Adrenal gland (tissue), 12 donors: ENCODE results near the gene MRGPRF. TPM values are rescaled to one million over a fixed set of nuclear protein-coding genes. Genes with fewer than 3 reads are reported as not detected.

Source experiments
- DNase-seq, 7 donors: peaks; one replicate each; pipeline ENCODE4 v3.0.0-alpha.2; 2019 to 2020
- H3K27ac ChIP-seq, 5 donors: fragments of 200-600 bp; sonication (generic) in 4 of 5; 1 replicate in 3 of 5; 2 replicates in 2 of 5; pipeline versions ENCODE4 v1.5.1 to v1.8.0; 2016 to 2020; ENCODE audit warnings: mild to moderate bottlenecking in 1 of 5
- H3K27me3 ChIP-seq: fragments of 200-600 bp; 2 replicates; pipeline ENCODE4 v1.8.0; 2021
- H3K36me3 ChIP-seq, 2 donors: fragments of 200-600 bp; replicated peaks in 1 of 2; 1 replicate in 1 of 2; 2 replicates in 1 of 2; pipeline versions ENCODE4 v1.5.1 to v1.8.0; 2018 to 2022
- H3K4me1 ChIP-seq, 2 donors: fragments of 200-600 bp; replicated peaks in 1 of 2; 1 replicate in 1 of 2; 2 replicates in 1 of 2; pipeline versions ENCODE4 v1.5.1 to v1.8.0; 2018 to 2021
- H3K4me3 ChIP-seq, 4 donors: fragments of 200-600 bp; sonication (generic) in 3 of 4; one replicate each; pipeline ENCODE4 v1.5.1; 2016 to 2018
- H3K9me3 ChIP-seq, 3 donors: fragments of 200-600 bp; sonication (generic) in 1 of 3; replicated peaks in 1 of 3; 1 replicate in 2 of 3; 2 replicates in 1 of 3; pipeline versions ENCODE4 v1.5.1 to v1.8.0; 2016 to 2021
- POLR2A ChIP-seq, 2 donors: fragments of 450-650 bp; IDR thresholded peaks; one replicate each; pipeline ENCODE4 v1.6.1; 2017; ENCODE audit warnings: antibody characterized with exemption in 2 of 2, mild to moderate bottlenecking in 2 of 2, moderate library complexity in 1 of 2
- WGBS, 4 donors: extraction: QIAGEN DNeasy Blood & Tissue Kit in 2 of 4; methylation state at CpG; one replicate each; pipeline versions ENCODE4 v1.1.5 to v1.1.7; 2013 to 2017; 5-methylcytosine and 5-hydroxymethylcytosine counted together
- intact Hi-C, 2 donors: fragments of 100-400 bp; cut with DNase I; formaldehyde crosslinking; loops; one replicate each; pipeline versions ENCODE4 v1.14.1 to v1.15.0; 2022 to 2023
- polyA plus RNA-seq, 3 donors: library from polyadenylated mRNA; stranded (reverse); fragments of 200-250 nt in 2 of 3; fragments of 350-450 nt in 1 of 3; fragmentation: Illumina TruSeq in 1 of 3; extraction: RNeasy Lipid Tissue Mini Kit (QIAGEN cat#74804) in 1 of 3; gene quantifications; one replicate each; pipeline ENCODE4 v1.2.3, GENCODE V29; 2013 to 2014
- total RNA-seq, 9 donors: library from RNA; depleted of rRNA in 4 of 9; stranded (reverse); fragments of >200 nt in 4 of 9; fragments of 120-200 nt in 1 of 9; fragmentation: NEBNext Ultra II Directional in 1 of 9; extraction: Animal tissue kit (Norgen Biotek cat#: 25700) in 1 of 9; gene quantifications; one replicate each; pipeline versions ENCODE4 v1.1.0 to v1.2.4, GENCODE V29; 2013 to 2023
- TF ChIP-seq, protein P1 (sequence below), 6 experiments: fragments of 450-650 bp in 4 of 6; fragments of 200-600 bp in 2 of 6; sonication (generic) in 1 of 6; IDR thresholded peaks; 1 replicate in 5 of 6; 2 replicates in 1 of 6; pipeline versions ENCODE4 v1.5.1 to v1.8.0; 2016 to 2021; ENCODE audit warnings: antibody characterized with exemption in 6 of 6, mild to moderate bottlenecking in 2 of 6, moderate library complexity in 1 of 6
- donor health status: healthy with polysubstance abuse.
- donor health status: Bipolar disorder and iron deficiency.
- donor health status: DM: yes; HTN: yes; CAD: no.
- donor health status: DM: no; HTN: no; CAD: no.
- donor health status: DM: no; HTN: no; CAD: no.
- donor health status: DM: yes; HTN: yes; CAD: no.

Gene MRGPRF
- total and polyA plus RNA-seq, 12 donors = 0.33 to 14.6 (median 4.3) TPM

DNA sequence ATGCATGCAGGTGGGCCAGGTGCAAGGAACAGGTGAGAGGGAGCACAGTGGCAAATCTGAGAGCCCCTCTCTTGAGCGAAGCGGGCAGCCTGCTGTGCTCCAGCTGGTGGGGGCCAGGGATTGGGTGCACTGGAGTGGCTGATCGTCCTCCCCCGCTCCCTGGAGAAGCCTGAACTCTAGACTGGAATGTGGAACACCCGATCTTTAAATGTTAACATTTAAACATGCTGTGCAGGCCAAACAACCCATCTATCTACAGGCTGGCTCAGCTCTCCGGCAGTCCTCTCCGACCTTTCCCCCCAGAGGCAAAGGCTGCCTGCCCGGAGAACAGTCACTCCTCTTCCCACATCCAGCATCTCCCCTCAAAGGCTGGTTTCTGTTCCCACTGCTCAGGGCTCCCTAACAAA is 5.1 kb downstream of the MRGPRF start:
- peaks cover 0 to 4% of the 10 kb centered on the region in 2 donors for H3K36me3 ChIP-seq
- DNase-seq = no peak
- intact Hi-C loops = no loop called here

DNA sequence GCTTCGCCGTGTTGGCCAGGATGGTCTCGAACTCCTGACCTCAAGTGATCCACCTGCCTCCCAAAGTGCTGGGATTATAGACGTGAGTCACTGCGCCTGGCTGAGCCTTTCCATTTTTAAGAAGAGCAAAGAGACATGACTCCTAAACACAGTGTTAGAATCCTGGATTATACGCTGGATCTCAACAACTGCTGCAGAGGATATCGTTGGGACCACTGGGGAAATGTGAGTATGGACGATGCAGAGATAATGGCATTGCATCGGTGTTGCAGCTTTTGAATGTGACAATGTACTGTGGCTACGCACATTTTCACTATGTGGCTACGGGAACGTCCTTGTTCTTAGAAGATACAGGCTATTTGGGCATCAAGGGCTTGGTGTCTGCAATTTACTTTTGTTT is 6.2 kb downstream of the MRGPRF start:
- no peaks in the 10 kb centered on the region for H3K4me1 ChIP-seq
- H3K27ac ChIP-seq = peak overlapping the region in 1 of 5 donors; percentile 89

More for the DNA sequence above, 5.1 kb downstream of the MRGPRF start:
- peak overlapping the region in 2 of 5 donors; percentile 45 to 89 for H3K27ac ChIP-seq
- H3K4me1 ChIP-seq = no peaks in the 10 kb centered on the region
- H3K4me3 ChIP-seq = no peak overlapping the region
- peaks cover 16% of the 10 kb centered on the region for H3K27me3 ChIP-seq
- TF ChIP-seq, protein P1, sequence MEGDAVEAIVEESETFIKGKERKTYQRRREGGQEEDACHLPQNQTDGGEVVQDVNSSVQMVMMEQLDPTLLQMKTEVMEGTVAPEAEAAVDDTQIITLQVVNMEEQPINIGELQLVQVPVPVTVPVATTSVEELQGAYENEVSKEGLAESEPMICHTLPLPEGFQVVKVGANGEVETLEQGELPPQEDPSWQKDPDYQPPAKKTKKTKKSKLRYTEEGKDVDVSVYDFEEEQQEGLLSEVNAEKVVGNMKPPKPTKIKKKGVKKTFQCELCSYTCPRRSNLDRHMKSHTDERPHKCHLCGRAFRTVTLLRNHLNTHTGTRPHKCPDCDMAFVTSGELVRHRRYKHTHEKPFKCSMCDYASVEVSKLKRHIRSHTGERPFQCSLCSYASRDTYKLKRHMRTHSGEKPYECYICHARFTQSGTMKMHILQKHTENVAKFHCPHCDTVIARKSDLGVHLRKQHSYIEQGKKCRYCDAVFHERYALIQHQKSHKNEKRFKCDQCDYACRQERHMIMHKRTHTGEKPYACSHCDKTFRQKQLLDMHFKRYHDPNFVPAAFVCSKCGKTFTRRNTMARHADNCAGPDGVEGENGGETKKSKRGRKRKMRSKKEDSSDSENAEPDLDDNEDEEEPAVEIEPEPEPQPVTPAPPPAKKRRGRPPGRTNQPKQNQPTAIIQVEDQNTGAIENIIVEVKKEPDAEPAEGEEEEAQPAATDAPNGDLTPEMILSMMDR (IDR thresholded peaks at IDR 0.05) = no peak
- TF ChIP-seq POLR2A (IDR thresholded peaks at IDR 0.05) = no peak
- no peaks in the 10 kb centered on the region for H3K9me3 ChIP-seq
- 63 to 75% (median 71%) methylated on average over 7 to 8 of the region's 8 CpGs for WGBS, 4 donors

DNA sequence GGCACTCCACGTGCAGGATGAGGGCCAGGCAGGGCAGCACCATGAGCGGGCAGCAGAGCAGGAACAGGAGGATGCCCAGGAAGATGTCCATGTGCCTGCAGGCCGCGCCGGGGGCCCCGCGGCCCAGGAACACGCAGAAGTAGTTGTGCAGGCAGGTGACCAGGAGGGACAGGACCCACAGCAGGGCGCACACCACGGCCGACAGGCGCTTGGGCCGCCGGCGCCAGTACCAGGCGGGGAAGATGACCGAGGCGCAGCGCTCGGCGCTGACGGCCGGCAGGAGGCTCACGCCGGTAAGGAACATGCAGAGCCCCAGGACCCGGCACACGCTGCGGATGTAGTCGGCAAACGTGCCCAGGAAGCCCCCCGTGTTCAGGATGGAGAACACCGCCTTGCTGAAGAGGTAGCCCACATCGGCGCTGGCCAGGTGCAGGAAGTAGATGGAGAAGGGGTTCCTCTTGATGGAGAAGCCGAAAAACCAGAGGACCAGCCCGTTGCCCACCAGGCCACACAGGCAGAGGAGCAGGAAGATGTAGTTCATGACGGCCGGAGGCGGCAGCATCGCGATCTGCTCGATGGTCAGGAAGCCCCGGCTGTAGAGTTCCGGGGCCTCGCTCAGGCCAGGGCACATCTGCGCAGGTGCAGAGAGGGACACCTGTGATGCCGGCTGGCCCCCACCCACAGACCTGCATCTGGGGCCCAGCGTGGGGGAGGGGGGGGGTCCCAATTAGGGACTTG is 7.2 kb downstream of the MRGPRF start:
- no peak for DNase-seq
- TF ChIP-seq, protein P1 (IDR thresholded peaks at IDR 0.05) = no peak
- no peak for TF ChIP-seq POLR2A (IDR thresholded peaks at IDR 0.05)
- H3K9me3 ChIP-seq = no peaks in the 10 kb centered on the region
- H3K27me3 ChIP-seq = peaks cover 5% of the 10 kb centered on the region
- 81 to 92% (median 88%) methylated on average over 13 to 48 of the region's 48 CpGs for WGBS, 4 donors
- no peak overlapping the region for H3K27ac ChIP-seq
- peaks cover 0 to 3% of the 10 kb centered on the region in 2 donors for H3K4me1 ChIP-seq
- intact Hi-C loops = no loop called here
- H3K36me3 ChIP-seq = peaks cover 0 to 4% of the 10 kb centered on the region in 2 donors
- H3K4me3 ChIP-seq = no peak overlapping the region

More for the DNA sequence above, 6.2 kb downstream of the MRGPRF start:
- H3K9me3 ChIP-seq = no peaks in the 10 kb centered on the region
- intact Hi-C loops = no loop called here
- no peak for DNase-seq
- 85 to 94% (median 88%) methylated on average over 12 of the region's 12 CpGs for WGBS, 4 donors
- no peak for TF ChIP-seq POLR2A (IDR thresholded peaks at IDR 0.05)
- TF ChIP-seq, protein P1 (IDR thresholded peaks at IDR 0.05) = no peak
- H3K36me3 ChIP-seq = peaks cover 0 to 4% of the 10 kb centered on the region in 2 donors
- peaks cover 15% of the 10 kb centered on the region for H3K27me3 ChIP-seq
- no peak overlapping the region for H3K4me3 ChIP-seq

DNA sequence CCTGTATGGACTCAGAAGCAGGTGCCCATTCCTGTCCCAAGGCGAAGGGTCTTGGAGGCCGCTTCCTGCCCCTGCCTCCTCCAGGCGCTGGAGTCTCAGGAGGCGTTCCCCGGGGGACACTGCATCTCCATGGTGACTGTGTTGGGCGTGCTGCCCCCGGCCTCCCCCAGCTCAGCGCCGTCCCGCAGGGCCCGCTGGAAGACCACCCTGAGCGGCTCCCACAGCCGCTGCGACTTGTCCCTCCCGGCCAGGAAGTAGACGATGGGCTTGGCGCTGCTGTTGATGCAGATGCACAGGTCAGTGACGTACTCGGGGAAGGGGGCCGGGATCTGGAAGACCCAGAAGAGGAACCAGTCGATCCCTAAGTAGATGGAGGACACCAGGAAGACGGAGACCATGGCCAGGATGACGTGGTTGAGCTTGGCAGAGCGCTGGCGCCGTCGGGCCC is 7.8 kb downstream of the MRGPRF start:
- H3K9me3 ChIP-seq = no peaks in the 10 kb centered on the region
- H3K27ac ChIP-seq = peak overlapping the region in 1 of 5 donors; percentile 13
- H3K4me3 ChIP-seq = no peak overlapping the region
- peaks cover 0 to 9% of the 10 kb centered on the region in 2 donors for H3K4me1 ChIP-seq
- DNase-seq = no peak
- WGBS, 4 donors = 85 to 93% (median 91%) methylated on average over 13 to 27 of the region's 27 CpGs
- TF ChIP-seq, protein P1 (IDR thresholded peaks at IDR 0.05) = no peak
- no peak for TF ChIP-seq POLR2A (IDR thresholded peaks at IDR 0.05)
- intact Hi-C loops = no loop called here
- H3K36me3 ChIP-seq = peaks cover 0 to 4% of the 10 kb centered on the region in 2 donors
- H3K27me3 ChIP-seq = peaks cover under 1% of the 10 kb centered on the region
